NCI-H1436 (cell line): ENCODE measurements around the gene MEIS3.
"Not testable (repeated sequence)": the region's sequence is repeated elsewhere in the genome, so short reads cannot be mapped to it uniquely, and the experiment has no call there.

ENCODE experiments used
- DNase-seq: peaks from one replicate; lab custom pipeline; 2025; lab: John Stamatoyannopoulos, UW

The MEIS3 gene

GRCh38 chr19:47384533-47384932 is 34.8 kb downstream of the MEIS3 start:
- not testable (repeated sequence) for DNase-seq

- not testable (repeated sequence) for DNase-seq
These were observed 35.4 kb downstream of the MEIS3 start for GRCh38 chr19:47383890-47384289.

GRCh38 chr19:47381653-47382279 is 37.6 kb downstream of the MEIS3 start:
- no peak for DNase-seq

- no peak for DNase-seq
These were observed 38.2 kb downstream of the MEIS3 start for GRCh38 chr19:47381121-47381520.

- DNase-seq: no peak
These were observed 38.8 kb downstream of the MEIS3 start for GRCh38 chr19:47380559-47380958.

- DNase-seq: no peak
These were observed 39.9 kb downstream of the MEIS3 start for GRCh38 chr19:47379381-47379938.

- no peak for DNase-seq
These were observed 41.1 kb downstream of the MEIS3 start for GRCh38 chr19:47378246-47378645.

- DNase-seq: no peak
These were observed 41.5 kb downstream of the MEIS3 start for GRCh38 chr19:47377801-47378200.

- DNase-seq: no peak
These were observed 42.1 kb downstream of the MEIS3 start for GRCh38 chr19:47377208-47377701.

GRCh38 chr19:47376589-47377144 is 42.7 kb downstream of the MEIS3 start:
- DNase-seq: no peak

- DNase-seq: no peak
These were observed 43.4 kb downstream of the MEIS3 start for GRCh38 chr19:47375694-47376588.

GRCh38 chr19:47374876-47375693 is 44.2 kb downstream of the MEIS3 start:
- DNase-seq: no peak

- DNase-seq: no peak
These were observed 45.8 kb downstream of the MEIS3 start for GRCh38 chr19:47373246-47374240.

- no peak for DNase-seq
These were observed 46.7 kb downstream of the MEIS3 start for GRCh38 chr19:47372603-47373002.

- DNase-seq: no peak
These were observed 48.1 kb downstream of the MEIS3 start for GRCh38 chr19:47371261-47371660.

- no peak for DNase-seq
These were observed 49.2 kb downstream of the MEIS3 start for GRCh38 chr19:47370045-47370611.

GRCh38 chr19:47365455-47365854 is 53.9 kb downstream of the MEIS3 start:
- not testable (repeated sequence) for DNase-seq

- no peak for DNase-seq
These were observed 55.4 kb downstream of the MEIS3 start for GRCh38 chr19:47363758-47364531.

- no peak for DNase-seq
These were observed 57.0 kb downstream of the MEIS3 start for GRCh38 chr19:47362321-47362720.
